Cardiac septum (tissue), 1 donor: ENCODE measurements around the gene ARFIP1. TPM values are rescaled to one million over a fixed set of nuclear protein-coding genes. Genes with fewer than 3 reads are reported as not detected.
"Not testable (repeated sequence)": the region's sequence is repeated elsewhere in the genome, so short reads cannot be mapped to it uniquely, and the experiment has no call there.

Experiments
- DNase-seq: peaks from one replicate; pipeline ENCODE4 v3.0.0-alpha.2; 2020; ENCODE audit warnings: low spot score
- intact Hi-C: fragments of 100-400 bp; cut with DNase I; formaldehyde crosslinking; loops from one replicate; pipeline ENCODE4 v1.14.0; 2022
- long read RNA-seq: library from polyadenylated mRNA; unstranded; transcript quantifications from one replicate; pipeline ENCODE4 v2.0.0, GENCODE V29; 2021
- total RNA-seq: library from RNA; stranded (reverse); fragmentation: NEBNext Ultra II Directional; extraction: Animal tissue kit (Norgen Biotek cat#: 25700); gene quantifications from one replicate; pipeline ENCODE4 v1.2.1, GENCODE V29; 2021
- donor health status: DM: no; HTN: no; CAD: no.

ARFIP1 gene, protein sequence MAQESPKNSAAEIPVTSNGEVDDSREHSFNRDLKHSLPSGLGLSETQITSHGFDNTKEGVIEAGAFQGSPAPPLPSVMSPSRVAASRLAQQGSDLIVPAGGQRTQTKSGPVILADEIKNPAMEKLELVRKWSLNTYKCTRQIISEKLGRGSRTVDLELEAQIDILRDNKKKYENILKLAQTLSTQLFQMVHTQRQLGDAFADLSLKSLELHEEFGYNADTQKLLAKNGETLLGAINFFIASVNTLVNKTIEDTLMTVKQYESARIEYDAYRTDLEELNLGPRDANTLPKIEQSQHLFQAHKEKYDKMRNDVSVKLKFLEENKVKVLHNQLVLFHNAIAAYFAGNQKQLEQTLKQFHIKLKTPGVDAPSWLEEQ
- total RNA-seq: 11.9 TPM
- long read RNA-seq, transcript ARFIP1-201 (9 exons, 3,111 nt): major isoform, 13 of 26 reads
- long read RNA-seq, partial matches to known transcripts: 1 of 26 reads
- long read RNA-seq, other reads (novel, unspliced or antisense): 7 of 26 reads

DNA sequence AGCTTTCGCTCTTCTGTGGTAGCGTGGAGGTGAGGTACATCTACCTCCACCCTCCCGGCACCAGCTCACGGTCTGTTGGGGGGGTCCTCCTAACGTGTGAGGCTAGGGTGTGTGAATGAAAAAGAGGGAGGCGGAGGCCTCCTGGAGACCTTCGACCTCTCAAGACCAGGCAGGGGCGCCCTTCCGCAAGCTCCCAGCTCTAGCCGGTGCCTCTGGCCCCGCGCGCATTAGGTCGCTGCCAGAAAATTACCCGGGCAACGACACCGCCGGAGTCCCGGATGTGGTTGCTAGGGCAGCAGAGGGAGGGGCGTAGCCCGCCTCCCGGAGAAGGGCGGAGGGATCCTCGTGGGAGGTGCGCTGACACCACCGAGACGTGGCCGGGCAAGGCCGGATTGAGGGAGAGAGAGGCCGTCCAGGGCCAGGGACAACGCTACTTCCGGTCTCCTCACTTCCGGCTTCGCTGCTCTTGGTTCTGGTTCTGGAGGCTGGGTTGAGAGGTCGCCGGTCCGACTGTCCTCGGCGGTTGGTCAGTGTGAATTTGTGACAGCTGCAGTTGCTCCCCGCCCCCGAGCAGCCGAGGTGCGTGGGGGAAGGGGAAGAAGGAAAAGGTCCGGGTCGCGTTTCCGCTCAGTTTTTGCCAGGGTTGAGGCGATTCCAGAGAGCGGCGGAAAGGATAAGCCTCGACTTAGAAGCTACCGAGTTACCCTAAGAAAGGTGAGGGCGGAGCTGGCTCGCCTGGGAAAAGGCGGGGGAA is at the start of gene ARFIP1, which contains the start of gene TIGD4:
TSS of gene ARFIP1 (plus strand) at position 442 of the 754 bp plus-strand sequence. CDS start 49,680 bp downstream, outside the sequence.
TSS of gene TIGD4 (minus strand) at position 218 of the 754 bp plus-strand sequence. CDS start 8,726 bp downstream, outside the sequence.
- intact Hi-C loops: no loop called here
- DNase-seq: peak; percentile 99

DNA sequence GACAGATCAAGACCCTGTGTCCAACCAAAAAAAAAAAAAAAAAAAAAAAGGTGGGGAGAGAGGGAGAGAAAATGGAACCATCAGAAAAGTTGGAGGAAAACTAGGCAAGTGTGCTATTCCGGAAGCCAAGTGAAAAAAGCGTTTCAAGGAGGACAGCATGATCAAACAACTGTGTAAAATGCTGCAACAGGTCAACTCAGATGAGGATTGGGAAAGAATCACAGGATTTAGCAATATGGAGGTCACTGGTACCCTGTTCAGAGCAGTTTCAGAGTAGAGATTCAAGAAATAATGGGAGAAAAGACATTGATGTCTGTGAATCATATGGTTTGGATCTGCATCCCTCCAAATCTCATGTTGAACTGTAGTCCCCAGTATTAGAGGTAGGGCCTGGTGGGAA is 47.8 kb upstream of the ARFIP1 start:
- intact Hi-C loops: loop anchor here (5.0 kb wide), 3 partner anchors 85 to 325 kb away; no protein-coding TSS in a partner anchor
- no peak for DNase-seq

DNA sequence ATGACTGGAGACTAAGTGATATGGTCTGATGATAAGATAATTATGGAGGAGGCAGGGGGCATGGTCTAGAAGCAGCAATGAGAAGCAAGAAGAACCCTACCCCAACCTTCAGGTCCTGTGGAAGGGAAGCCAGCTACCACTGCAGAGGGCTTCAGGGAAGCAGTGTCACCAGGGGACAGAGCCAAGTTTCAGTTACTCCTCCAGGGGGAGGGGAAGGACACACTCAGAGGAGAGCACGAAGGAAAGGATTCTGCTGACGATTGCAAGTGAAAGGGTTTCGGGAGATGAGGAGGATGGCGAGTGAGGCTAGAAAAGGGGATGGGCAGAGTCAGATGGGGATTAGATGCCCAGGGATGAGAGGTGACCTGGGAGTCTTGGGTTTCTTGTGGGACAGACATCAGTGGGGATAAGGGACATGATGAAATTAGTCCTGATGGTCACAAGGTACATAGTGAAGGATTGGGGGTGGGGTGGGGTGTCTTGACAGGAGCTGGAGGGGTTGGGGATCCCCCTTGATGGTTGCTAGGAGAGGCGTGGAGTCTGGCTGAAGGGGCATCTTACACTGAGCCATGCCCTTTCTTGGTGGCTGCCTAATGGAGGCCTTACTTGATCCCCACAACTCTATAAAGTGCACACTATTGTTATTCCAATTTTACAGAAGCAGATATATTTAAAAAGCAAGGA is 45.6 kb upstream of the ARFIP1 start:
- no peak for DNase-seq
- intact Hi-C loops: loop anchor here (2.0 to 5.0 kb wide), 4 partner anchors 87 to 327 kb away; no protein-coding TSS in a partner anchor

DNA sequence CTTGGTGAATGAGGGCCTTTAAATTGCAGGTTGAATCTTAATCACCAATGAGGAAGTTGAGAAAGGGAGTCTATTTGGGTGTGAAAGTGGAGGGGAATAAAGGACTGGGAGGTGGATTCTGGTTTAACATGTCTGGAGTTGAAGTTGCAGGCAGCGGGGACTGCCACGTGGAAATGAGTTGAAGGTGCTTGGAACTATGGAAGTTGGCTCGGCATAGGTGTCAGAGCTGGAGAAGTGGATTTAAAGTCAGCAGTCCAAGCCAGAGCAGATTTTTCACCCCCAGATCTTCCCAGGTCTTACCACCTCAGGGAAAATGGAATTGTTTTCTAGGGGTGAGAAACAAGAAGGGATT is 45.1 kb upstream of the ARFIP1 start:
- intact Hi-C loops: loop anchor here (2.0 to 5.0 kb wide), 4 partner anchors 87 to 327 kb away; no protein-coding TSS in a partner anchor
- DNase-seq: no peak

DNA sequence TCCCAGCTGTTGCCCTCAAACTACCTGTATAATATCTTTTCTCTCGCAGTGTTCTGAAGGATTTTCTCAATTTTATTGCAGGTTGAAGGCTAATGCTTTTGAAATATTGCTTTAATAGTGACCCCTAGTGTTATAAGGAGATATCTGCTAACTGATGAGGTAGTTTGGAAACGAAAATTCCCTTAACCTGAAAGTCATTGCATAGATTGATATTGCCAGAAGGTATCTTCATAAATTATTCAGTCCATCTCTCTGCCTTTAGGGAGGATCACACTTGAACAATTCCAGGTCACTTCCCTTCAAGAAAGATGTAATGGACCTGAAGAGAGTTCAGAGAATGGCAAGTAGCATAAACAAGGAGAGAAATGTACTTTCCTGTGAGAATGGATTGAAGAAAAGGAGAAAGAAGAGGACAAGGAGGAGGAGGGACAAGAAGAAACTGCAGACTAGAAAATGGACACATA is 44.3 kb upstream of the ARFIP1 start:
- intact Hi-C loops: loop anchor here (2.0 kb wide), 1 partner anchor 235 kb away; no protein-coding TSS in a partner anchor
- DNase-seq: no peak

DNA sequence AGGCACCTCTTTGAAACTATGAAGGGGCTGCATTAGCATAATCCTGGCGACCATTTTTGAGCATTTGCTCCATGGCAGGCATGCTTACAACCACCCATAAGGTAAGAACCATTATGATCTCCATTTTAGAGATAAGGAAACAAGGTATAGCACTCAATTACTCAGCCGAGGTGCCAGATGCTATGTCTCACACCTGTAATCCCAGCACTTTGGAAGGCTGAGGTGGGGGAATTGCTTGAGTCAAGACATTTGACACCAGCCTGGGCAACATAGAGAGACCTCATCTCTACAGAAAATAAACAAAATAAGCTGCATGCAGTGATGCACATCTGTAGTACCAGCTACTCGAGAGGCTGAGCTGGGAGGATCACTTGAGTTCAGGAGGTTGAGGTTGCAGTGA is 43.8 kb upstream of the ARFIP1 start:
- intact Hi-C loops: loop anchor here (2.0 kb wide), 1 partner anchor 235 kb away; no protein-coding TSS in a partner anchor
- no peak for DNase-seq

DNA sequence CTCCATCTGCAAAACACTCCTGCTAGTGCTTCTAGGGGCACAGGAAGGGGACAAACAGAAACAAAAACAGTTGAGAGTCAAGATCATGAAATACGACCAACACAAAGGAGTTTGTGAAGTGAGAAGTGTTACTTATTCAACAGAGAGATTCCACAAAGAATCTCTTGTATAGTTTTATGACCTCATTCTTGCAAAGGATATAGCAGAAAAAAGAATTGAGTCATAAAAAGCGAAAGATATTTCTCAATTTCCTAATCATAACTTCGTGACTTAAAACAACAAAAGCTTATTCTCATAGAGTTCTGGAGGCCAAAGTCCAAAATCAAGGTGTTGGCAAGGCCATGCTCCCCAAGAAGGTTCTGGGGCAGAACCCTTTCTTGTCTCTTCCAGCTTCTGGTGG is 40.9 kb upstream of the ARFIP1 start:
- intact Hi-C loops: no loop called here

DNA sequence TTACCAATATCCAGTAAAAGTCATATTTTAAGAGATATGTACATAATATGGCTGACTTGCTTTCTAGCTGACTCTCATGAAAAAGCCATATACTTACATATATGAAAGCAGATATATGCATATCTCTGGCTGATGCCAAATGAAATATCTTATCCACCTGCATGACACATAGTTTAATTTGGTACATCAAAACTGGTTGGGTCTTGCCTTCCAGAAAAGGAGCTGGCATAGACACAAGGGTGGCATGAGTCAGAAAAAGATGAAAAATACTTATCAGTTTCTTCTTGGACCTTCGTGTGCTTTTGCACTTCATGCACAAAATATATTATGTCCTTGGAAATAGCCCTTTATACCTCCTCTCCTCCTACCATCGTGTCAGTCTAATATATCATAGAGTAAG is 32.3 kb upstream of the ARFIP1 start:
- intact Hi-C loops: no loop called here
- DNase-seq: no peak

More for the DNA sequence above, 40.9 kb upstream of the ARFIP1 start:
- DNase-seq: no peak

DNA sequence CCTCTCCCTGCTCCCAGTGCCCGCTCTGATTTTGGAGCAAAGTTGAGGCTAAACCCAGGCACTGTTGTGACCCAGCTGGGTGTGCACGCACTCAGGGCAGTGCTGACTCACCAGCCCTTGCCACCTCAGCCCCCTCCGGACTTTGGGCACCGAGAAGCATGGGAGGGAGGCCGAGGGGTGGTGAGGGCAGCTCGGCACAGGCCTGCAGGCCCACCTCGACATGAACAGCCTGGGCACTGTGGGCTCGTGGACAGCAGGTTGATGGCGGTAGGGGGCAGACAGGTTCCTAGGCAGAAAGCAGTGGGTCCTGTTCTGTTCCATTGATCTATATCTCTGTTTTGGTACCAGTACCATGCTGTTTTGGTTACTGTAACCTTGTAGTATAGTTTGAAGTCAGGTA is 31.1 kb upstream of the ARFIP1 start:
- DNase-seq: no peak
- intact Hi-C loops: no loop called here

DNA sequence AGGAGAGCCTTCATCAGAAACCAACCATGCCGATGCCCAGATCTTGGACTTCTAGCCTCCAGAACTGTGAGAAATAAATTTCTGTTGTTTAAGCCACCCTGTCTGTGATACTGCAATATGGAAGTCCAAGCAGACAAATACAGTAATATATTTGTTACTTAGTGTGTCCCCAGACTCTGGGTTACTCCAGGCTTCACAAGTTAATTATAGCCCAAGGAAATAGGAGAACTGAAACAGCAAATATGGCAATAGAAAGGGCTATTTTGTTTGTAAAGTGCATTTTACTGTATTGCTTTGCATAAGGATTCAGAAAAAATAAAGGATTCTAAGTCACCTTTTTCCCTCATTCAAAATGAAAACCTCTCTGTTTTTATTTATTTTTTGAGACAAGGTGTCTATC is 16.0 kb upstream of the ARFIP1 start:
- DNase-seq: no peak
- intact Hi-C loops: no loop called here

DNA sequence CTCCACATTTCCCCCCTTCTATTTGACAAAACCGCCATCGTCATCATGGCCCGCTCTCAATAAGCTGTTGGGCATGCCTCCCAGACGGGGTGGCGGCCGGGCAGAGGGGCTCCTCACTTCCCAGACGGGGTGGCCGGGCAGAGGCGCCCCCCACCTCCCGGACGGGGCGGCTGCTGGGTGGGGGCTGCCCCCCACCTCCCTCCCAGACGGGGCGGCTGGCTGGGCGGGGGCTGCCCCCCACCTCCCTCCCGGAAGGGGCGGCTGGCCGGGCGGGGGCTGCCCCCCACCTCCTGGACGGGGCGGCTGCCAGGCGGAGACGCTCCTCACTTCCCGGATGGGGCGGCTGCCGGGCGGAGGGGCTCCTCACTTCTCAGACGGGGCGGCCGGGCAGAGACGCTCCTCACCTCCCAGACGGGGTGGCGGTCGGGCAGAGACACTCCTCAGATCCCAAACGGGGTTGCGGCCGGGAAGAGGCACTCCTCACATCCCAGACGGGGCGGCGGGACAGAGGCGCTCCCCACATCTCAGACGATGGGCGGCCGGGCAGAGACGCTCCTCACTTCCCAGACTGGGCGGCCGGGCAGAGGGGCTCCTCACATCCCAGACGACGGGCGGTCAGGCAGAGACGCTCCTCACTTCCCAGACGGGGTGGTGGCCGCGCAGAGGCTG is 14.6 kb upstream of the ARFIP1 start:
- intact Hi-C loops, DNase-seq: not testable (repeated sequence)

DNA sequence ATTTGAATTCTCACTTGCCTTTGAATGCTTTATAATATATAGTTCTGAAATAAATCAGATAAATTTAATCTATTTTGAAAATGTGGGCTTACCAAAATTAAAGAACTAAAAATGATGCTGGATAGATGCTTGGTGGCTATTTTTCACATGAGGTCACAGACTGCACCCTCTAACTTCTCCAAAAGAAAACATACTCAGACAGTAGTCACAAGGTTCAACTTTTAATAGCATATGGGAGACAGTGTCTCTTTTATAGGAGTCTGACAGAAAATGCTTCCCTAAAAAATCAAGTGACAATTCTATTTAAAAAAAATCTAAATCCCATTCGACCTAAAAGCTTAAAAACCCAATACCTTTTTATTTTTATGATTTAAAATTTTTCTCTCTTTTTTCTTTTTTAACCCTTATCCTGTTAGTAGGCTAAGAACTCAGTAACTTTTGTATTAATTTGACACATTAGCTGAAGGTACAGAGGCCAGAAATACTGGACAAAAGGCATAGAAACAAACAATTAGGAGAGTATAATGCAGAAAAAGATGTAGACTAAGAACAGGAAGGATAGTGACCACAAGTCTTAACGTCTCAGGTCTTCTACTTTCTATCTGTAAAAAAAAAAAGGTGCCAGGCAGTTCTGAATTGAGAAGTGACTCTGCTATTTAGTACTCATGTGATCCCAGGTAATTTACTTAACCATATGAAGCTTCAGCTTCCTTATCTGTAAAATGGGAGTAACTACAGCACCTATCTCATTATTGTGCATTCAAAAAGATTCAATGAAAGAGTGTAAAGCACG is 7.8 kb upstream of the ARFIP1 start:
- DNase-seq: no peak
- intact Hi-C loops: no loop called here

DNA sequence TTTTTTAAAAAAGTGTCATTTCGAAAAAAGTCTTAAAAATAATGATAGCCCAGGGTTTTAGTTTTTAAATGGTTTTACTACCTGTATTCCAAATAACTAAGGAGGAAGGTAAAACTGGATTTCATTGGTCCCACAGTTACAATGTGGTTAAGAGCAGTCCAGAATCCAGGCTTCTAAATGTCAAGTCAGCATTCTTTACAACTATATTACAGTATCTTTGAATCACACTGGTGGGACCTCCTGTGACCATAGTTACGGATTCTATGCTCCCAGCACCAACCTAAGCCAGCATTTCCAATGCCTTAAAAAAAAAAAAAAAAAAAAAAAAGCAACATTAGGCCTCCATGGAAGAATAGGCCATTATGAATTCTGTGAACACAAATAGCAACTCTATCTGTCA is 6.4 kb upstream of the ARFIP1 start:
- DNase-seq: no peak
- intact Hi-C loops: no loop called here

DNA sequence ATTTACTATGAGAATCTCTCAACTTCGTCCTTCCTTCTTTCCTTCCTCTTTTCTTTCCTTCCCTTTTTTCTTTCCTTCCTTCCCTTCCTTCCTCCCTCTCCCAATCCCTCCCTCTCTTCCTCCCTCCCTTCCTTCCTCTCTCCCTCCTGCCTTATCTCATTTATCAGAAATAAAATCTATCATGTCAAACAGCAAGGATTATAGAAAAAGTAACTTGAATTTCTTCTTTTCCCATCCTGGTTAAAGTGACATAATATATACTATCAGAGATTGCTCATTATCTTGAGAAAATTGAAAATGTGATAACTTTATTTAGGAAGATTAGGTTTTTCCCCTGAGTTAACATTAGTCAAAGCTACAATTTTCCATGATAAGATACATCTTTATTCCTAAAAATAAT is 5.8 kb upstream of the ARFIP1 start:
- intact Hi-C loops: no loop called here

DNA sequence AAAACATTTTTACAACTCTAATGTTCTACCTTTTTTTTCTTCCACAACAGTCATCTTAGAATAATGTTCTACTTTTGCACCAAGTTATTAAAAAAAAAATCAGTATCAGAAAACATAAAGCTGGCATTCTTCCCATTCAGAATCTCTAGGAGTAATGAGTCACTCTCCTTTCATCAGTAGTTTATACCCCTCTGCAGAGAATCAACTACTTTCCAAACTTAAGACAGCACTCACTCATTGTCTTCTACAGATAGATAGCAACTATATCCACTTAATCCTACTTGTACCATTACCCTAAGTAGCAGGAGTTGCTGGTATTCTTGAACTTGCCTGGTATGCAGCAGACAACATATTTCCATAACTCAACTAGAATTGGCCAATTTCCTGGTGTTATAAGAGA is 3.4 kb upstream of the ARFIP1 start:
- DNase-seq: no peak
- intact Hi-C loops: no loop called here

More for the DNA sequence above, 5.8 kb upstream of the ARFIP1 start:
- no peak for DNase-seq

DNA sequence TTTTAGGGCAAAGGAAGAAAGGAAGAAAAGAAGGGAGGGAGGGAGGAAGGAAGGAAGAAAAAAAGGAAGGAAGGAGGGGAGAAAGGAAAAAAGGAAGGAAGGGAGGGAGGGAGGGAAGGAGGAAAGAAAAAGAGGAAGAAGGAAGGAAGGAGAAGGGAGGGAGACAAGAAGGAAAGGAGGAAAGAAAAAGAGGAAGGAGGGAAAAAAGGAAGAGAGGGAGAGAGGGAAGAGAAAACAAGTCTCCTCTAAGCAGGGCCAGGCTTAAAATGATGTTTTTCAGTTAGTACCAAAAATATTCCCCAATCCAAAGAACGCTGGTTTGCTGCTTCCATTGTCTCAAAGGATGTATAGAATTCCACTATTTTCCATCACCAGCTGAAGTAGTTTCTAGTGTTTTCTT is 2.3 kb upstream of the ARFIP1 start:
- DNase-seq: no peak
- intact Hi-C loops: no loop called here

DNA sequence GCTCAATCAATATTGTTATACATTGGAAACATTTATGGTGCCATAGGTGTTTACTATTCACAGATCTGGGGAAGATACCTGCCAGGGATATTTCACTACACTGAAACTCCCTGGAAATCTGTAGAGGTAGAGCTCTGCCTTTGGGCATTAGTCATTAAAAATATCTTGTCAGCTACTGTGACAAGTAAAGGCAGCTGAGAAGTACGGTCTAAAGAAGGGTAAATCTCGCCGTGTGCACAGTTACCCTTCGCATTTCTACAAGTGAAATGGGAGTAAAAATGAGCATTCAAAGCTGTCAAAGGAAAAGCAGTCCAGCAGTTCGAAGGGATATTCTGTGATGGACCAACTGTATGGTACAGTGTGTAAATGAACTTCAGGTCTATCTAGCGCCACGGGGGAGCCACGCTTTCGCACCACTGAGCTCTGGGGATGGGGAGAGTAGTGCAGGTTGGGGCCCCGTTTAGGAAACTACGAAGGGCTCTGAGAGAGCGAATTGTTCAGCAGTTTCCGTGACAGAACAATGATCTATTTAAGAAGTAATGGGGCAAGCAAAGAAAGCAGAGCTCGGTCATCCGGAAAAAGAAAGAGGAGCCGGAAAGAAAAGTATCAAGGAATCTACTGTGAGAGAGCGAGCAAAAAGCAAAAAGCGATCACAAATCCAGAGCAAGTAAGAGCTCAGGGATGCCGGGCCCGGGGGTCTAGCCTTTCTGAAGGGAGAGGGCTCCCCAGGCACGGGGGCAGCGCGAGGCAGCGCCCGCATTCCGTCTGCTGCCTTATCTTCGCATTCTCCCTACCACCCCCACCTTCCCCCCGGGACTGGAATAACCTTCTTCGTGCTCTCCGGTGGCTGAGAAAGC is 870 bp upstream of the ARFIP1 start:
- DNase-seq: no peak

More for the DNA sequence above, 870 bp upstream of the ARFIP1 start:
- intact Hi-C loops: no loop called here
